HL-60 (cell line): ENCODE data around the gene ARHGAP10.

Experiments used
- DNase-seq, 2 experiments: peaks; one replicate each; pipeline ENCODE4 v3.0.0-alpha.2; 2010 to 2020; ENCODE audit warnings: low read depth in 1 of 2, low spot score in 1 of 2
- H3K27ac ChIP-seq: fragments of 250-450 bp; sonication (Bioruptor Pico); replicated peaks from 2 replicates; pipeline ENCODE4 v1.5.1; 2020; ENCODE audit warnings: mild to moderate bottlenecking, moderate library complexity
- H3K27me3 ChIP-seq: fragments of 250-450 bp; sonication (Bioruptor Pico); 2 replicates; pipeline ENCODE4 v1.5.1; 2021; ENCODE audit warnings: mild to moderate bottlenecking, moderate library complexity; ENCODE audit not compliant: insufficient read depth, poor library complexity, severe bottlenecking
- H3K4me3 ChIP-seq: replicated peaks from 2 replicates; pipeline ENCODE4 v1.5.1; 2011; ENCODE audit warnings: mild to moderate bottlenecking, control low read depth, low read length; ENCODE audit not compliant: insufficient read depth
- CTCF ChIP-seq: IDR thresholded peaks from one replicate; pipeline ENCODE4 v1.5.1; 2011; ENCODE audit warnings: low read length, control low read depth, inconsistent platforms; ENCODE audit not compliant: insufficient read depth
- GABPA ChIP-seq: IDR thresholded peaks from 2 replicates; pipeline ENCODE4 v1.6.1; 2012; ENCODE audit warnings: low read depth
- POLR2AphosphoS5 ChIP-seq: IDR thresholded peaks from 2 replicates; pipeline ENCODE4 v1.6.1; 2012; ENCODE audit warnings: low read depth
- REST ChIP-seq: IDR thresholded peaks from 2 replicates; pipeline ENCODE4 v1.6.1; 2012; ENCODE audit warnings: low read depth; ENCODE audit not compliant: insufficient replicate concordance
- SPI1 ChIP-seq: IDR thresholded peaks from 2 replicates; pipeline ENCODE4 v1.6.1; 2012; ENCODE audit warnings: low read depth, mild to moderate bottlenecking, borderline replicate concordance
- long read RNA-seq: library from polyadenylated mRNA; unstranded; transcript quantifications from one replicate; pipeline ENCODE4 v2.0.0, GENCODE V29; 2020

ARHGAP10 gene, protein sequence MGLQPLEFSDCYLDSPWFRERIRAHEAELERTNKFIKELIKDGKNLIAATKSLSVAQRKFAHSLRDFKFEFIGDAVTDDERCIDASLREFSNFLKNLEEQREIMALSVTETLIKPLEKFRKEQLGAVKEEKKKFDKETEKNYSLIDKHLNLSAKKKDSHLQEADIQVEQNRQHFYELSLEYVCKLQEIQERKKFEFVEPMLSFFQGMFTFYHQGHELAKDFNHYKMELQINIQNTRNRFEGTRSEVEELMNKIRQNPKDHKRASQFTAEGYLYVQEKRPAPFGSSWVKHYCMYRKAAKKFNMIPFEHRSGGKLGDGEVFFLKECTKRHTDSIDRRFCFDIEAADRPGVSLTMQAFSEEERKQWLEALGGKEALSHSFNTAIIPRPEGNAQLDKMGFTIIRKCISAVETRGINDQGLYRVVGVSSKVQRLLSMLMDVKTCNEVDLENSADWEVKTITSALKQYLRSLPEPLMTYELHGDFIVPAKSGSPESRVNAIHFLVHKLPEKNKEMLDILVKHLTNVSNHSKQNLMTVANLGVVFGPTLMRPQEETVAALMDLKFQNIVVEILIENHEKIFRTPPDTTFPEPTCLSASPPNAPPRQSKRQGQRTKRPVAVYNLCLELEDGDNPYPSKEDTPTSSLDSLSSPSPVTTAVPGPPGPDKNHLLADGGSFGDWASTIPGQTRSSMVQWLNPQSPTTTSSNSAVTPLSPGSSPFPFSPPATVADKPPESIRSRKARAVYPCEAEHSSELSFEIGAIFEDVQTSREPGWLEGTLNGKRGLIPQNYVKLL
- long read RNA-seq, transcript ARHGAP10-201 (23 exons, 3,299 nt): major isoform, 15 of 29 reads
- long read RNA-seq, partial matches to known transcripts: 4 of 29 reads
- long read RNA-seq, other reads (novel, unspliced or antisense): 8 of 29 reads

DNA sequence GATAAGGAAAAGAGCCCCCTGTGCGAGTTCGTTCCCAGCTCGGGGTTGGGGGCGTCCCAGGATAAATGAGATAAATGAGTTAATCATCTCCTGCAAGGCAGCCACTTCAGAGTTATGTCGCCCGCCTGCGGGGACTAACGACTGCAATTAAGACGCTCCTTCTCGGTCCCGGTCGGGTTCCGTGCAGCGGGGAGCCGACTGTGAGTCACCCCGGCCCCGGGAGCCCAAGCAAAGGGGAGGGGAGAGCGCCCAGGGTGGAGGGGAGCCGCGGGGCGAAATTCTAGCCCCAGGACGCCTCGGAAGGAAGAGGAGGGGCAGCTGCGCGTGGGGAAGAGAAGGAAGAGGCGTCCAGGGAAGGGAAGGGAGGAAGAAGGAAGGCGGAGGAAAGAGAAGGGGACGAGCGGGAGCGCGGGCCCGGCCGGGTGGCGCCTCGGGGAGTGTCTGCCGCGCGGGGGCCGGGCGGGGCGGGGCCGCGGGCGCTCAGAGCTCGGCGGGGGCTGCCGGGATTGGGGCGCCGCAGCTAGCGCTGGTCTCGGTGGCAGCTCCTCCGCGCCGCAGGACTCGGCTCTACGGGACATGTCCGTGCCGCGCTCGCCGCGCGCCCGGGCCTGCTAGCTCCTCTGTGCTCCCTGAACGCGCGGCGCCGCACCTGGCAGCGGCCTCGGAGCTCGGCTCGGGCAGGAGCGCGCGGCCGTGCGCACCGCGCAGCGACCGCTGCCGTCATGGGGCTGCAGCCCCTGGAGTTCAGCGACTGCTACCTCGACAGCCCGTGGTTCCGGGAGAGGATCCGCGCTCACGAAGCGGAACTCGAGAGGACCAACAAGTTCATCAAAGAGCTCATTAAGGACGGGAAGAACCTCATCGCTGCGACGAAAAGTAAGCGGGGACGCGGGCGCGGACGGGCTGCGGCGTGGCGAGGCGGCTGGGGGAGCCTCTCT is at the start of gene ARHGAP10:
ARHGAP10 (plus strand) TSS at position 509 of the 938 bp plus-strand sequence; CDS start at position 723, 214 bp downstream.
- DNase-seq: peak; percentile 22 to 60
- no peak for TF ChIP-seq CTCF
- TF ChIP-seq POLR2AphosphoS5: no peak
- no peak for TF ChIP-seq REST
- no peak for TF ChIP-seq GABPA
- no peak for TF ChIP-seq SPI1
- Histone ChIP-seq H3K4me3 (peak within 1 kb of the TSS; percentile 53), H3K27me3 (no peaks in the 10 kb centered on the region), H3K27ac (peak within 1 kb of the TSS; percentile 63)

- H3K4me3 ChIP-seq: peak overlapping the region; percentile 67
- no peaks in the 10 kb centered on the region for H3K27me3 ChIP-seq
- H3K27ac ChIP-seq: peak overlapping the region; percentile 84
- no peak for DNase-seq
- TF ChIP-seq GABPA (no peak), SPI1 (no peak), REST (no peak), CTCF (no peak), POLR2AphosphoS5 (no peak)
These were observed 49.1 kb upstream of the ARHGAP10 start for GRCh38 chr4:147682755-147683154.

- peak in 1 of 2 experiments; percentile 71 for DNase-seq
These were observed 48.7 kb upstream of the ARHGAP10 start for GRCh38 chr4:147683188-147683591.

More at GRCh38 chr4:147683188-147683591, 48.7 kb upstream of the ARHGAP10 start:
- TF ChIP-seq GABPA (no peak), REST (no peak), SPI1 (no peak), POLR2AphosphoS5 (no peak), CTCF (no peak)
- Histone ChIP-seq H3K27ac (peak overlapping the region; percentile 84), H3K4me3 (peak overlapping the region; percentile 67), H3K27me3 (no peaks in the 10 kb centered on the region)
